Measurements from ENCODE around the gene APEH.
"Not testable (repeated sequence)": the region's sequence is repeated elsewhere in the genome, so short reads cannot be mapped to it uniquely, and the experiment has no call there.

APEH gene

DNA sequence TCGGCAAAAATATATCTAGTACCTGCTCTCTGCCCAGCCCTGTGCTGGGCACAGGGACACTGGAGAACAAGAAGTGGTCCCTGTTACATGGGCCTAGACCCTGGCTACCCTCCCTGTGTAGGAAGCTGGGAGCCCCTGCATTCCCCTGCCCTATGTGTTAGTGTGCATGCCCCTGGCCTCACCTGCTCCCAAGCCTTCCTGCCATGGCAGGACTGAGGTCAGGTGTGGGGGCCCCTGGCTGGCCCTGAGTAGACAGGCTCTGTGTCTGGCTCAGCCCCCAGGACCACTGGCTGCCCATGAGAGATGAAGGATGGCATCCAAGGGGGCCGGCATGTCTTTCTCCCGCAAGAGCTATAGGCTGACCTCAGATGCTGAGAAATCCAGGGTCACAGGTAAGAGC is 16.7 kb downstream of the APEH start:
- DNase-seq (ENCODE audit: low spot score) = not testable (repeated sequence)

DNA sequence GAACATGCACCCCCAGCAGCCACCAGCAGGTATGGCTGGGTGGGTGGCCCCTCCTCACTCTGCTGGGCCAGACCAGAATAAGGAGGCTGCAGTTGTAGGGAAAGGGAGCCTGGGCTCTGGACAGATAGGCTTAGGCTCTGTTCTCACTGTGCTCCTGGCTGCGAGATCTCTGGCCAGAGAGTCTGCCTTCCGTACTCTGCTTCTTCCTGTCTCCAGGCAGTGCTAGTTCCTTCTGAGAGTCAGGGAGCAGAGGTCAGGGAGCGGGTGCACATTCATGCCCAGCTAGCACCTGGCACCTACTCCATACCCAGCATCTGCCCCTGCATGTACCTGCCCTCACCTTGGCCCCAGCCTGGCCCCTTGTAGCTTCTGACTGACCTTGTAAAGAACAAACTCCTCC is 17.3 kb downstream of the APEH start:
- not testable (repeated sequence) for DNase-seq (ENCODE audit: low spot score)

- not testable (repeated sequence) for DNase-seq (ENCODE audit: low spot score)
Observed at GRCh38 chr3:49694409-49695070, 20.4 kb downstream of the APEH start.

DNA sequence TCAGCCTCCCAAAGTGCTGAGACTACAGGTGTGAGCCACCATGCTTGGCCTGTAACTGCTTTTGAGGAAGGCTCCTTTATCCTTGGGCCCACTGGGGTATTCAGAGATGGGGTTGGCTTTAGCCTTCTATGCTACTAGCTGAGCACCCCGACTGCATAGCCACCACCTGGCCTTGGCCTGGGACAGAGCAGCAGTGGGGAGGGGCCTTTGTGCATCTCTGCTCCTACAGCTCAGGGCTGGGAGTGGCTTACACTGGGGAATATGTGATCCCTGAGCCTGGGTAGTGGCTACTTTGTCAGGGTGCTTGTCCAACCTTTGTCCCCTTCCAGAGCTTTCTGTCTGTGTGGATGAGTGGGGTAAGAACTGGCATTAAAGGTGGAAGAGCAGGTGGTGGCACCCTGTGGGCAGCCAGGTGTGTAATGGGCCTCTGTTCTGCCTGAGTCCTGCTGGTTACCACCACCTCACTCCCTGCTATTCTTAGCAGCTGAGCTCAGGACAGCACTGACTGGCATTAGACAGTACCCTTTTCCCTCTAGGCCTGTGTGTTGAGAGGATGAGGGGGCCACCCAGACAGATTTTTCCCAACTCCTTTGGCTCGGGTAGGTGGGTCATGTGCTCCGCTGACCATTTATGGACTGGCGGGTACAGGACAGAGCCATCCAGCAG is 21.3 kb downstream of the APEH start:
- not testable (repeated sequence) for DNase-seq (ENCODE audit: low spot score)

DNA sequence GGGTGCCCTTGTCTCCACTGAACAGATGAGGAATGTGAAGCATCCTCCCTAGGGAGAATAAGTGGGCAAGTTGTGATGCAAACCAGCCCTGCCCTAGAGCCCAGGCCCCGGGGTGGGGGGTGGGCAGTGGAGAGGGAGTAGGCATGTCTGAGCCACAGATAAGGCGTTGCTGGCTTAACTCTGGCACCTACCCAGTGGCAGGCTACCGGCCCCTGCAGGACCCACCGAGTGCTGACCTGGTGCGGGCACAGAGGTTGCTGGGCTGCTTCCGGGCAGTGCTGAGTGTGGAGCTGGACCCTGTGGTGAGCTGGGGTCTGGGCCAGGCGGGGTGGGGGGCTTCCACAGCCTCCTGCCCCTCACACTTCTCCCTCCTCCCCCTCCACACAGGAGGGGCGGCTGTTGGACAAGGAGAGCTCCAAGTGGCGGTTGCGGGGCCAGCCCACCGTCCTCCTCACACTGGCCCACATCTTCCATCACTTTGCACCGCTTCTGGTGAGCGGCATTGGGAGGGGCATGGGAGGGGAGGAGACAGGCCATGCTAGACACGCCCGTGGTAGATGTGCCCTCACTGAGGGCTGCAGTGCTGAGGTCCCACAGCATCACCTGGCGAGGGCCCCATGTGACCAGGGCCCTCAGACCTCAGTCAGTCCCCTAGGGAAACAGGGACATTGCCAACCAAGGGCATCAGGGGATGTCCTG is 25.3 kb downstream of the APEH start:
- peak; percentile 62 for DNase-seq (ENCODE audit: low spot score)

- no peak for DNase-seq (ENCODE audit: low spot score)
Observed at GRCh38 chr3:49700014-49700413, 25.9 kb downstream of the APEH start.

DNA sequence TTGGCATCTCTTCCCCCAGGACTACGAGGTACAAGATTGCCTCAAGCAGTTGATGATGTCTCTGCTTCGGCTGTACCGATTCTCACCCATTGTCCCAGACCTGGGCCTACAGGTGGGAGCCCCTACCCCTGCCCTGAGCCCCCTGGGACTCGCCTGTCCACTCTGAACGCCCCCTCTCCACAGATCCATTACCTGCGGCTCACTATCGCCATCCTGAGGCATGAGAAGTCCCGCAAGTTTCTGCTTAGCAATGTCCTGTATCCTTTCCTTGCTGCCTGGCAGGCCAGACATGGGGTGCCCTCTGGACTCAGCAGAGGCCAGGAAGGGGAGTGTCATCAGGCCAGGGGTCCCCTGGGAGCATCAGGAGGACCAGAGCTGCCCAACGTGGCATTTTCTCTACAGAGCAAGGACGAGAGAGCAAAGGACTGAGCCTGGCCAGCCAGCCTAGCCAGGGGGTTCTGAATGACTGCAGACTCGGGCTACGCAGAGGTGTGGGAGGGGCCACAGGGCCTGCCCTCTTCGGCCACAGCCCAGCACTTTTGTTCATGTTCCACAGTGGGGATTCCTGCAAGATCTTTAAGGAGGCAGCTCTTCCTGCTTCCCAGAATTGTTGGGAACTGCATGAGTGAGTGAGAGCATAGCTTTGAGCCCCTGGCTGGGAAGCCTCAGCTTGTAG is 26.4 kb downstream of the APEH start:
- DNase-seq (ENCODE audit: low spot score) = no peak

- no peak for DNase-seq (ENCODE audit: low spot score)
Observed at GRCh38 chr3:49701388-49702077, 27.4 kb downstream of the APEH start.

GRCh38 chr3:49702672-49703071 is 28.5 kb downstream of the APEH start:
- no peak for DNase-seq (ENCODE audit: low spot score)

- peak; percentile 89 for DNase-seq (ENCODE audit: low spot score)
Observed at GRCh38 chr3:49703443-49703927, 29.3 kb downstream of the APEH start.

DNA sequence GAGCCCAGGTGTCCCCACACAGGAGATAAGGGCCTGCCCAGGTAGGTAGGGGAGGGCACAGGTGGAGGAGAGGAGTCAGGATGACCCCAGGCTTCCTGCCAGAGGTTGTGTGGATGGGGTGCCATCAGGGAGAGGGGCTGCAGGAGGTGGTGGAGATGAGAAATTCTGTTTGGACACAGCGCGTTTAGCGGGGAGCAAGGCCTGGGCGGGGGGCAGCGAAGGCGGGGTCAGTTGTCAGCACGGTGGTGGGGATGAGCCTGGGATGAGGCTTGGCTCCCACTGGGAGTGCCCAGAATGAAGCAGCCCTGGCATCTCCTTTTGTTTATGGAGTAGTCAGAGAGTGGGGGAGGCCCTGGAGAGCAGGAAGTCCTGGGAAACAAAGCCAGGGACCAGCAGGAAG is 29.8 kb downstream of the APEH start:
- DNase-seq (ENCODE audit: low spot score) = no peak

GRCh38 chr3:49704629-49705028 is 30.5 kb downstream of the APEH start:
- no peak for DNase-seq (ENCODE audit: low spot score)

DNA sequence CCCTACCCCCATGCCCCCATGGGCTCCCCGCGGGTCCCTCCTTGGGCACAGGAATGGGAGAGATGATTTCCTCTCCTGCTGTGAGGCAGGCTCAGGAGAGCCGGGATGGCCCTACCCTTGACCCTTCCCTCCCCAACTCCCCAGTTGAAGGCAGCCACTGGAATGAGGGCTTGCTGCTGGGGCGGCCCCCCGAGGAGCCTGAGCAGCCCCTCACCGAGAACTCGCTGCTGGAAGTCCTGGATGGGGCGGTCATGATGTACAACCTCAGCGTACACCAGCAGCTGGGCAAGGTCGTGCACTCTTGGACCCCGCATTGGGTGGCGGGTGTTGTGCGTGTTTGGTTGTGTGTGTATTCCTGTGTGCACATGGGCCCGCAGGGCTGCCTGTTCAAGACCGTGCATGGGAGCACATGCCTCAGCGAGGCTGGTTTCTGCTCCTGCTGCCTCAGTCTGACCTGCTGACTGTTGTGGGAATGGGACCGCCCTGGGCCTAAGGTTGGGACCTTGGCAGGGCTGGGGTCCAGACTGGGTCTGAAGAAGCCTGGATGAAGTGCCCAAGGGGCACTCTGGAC is 31.3 kb downstream of the APEH start:
- DNase-seq (ENCODE audit: low spot score) = no peak

- no peak for DNase-seq (ENCODE audit: low spot score)
Observed at GRCh38 chr3:49706456-49707112, 32.4 kb downstream of the APEH start.

DNA sequence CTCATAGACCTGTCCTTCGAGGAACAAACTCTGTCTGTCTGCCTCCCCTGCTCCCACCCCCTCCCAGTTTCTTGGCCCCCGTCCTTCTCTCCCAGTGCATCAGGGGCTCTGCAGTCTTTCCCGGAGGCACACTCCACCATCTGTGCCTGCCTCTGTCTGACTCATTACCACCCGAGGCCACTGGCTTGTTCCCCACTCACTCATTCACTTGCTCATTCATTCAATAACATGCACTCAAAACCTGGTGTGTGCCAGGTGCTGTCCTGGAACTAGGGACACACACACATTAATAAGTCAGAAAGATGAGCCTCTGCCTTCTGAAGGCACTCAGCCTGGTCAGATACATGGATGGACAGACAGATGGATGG is 32.9 kb downstream of the APEH start:
- DNase-seq (ENCODE audit: low spot score) = no peak

DNA sequence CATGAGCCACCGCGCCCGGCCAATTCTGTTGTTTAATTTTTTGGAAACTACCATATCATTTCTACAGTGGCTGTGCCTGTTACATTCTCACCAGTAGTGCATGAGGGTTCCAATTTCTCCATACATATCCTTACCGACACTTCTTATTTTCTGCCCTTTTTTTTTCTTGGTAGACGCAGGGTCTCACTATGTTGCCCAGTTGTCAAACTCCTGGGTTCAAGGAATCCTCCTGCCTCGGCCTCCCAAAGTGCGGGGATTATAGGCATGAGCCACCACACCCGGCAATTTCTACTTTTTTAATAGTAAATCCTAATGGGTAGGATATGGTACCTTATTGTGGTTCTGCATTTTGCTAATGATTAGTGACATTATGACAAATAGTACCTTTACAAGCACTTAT is 35.7 kb downstream of the APEH start:
- DNase-seq (ENCODE audit: low spot score) = no peak

DNA sequence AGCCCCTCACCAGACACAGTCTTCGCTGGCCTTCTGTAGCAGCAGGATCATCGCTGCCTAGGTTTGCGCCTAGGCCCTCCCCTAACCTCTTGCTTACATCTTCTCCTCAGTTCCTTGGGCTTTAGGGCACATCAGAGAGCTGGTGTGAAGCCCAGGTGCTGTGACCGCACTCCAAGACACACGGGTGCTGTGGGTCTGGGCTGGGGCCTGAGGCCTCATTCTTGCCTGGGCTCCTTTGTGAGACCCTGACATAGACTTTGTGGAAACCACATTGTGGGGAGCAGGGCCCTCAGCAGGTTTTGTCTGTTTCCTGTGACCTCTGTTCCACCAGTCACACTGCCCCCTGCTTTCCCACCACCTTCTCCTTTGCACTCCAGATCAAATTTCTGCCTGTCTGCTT is 37.3 kb downstream of the APEH start:
- no peak for DNase-seq (ENCODE audit: low spot score)

DNA sequence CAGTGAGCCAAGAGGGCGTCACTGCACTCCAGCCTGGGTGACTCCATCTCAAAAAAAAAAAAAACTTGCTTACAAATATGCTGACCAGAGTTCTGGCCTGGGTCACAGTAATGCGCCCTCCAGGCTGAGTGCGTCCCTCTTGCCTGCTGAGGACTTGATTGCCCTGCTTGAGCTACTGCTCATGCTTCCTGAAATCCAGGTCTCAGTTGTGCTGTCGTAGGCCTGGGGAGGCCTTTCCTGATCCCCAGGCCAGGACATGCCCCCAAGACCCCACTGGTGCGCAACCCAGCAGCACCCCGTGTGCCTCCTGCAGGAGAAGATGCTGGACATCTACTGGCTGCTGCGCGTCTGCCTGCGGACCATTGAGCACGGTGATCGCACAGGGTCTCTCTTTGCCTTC is 38.0 kb downstream of the APEH start:
- DNase-seq (ENCODE audit: low spot score) = no peak

DNA sequence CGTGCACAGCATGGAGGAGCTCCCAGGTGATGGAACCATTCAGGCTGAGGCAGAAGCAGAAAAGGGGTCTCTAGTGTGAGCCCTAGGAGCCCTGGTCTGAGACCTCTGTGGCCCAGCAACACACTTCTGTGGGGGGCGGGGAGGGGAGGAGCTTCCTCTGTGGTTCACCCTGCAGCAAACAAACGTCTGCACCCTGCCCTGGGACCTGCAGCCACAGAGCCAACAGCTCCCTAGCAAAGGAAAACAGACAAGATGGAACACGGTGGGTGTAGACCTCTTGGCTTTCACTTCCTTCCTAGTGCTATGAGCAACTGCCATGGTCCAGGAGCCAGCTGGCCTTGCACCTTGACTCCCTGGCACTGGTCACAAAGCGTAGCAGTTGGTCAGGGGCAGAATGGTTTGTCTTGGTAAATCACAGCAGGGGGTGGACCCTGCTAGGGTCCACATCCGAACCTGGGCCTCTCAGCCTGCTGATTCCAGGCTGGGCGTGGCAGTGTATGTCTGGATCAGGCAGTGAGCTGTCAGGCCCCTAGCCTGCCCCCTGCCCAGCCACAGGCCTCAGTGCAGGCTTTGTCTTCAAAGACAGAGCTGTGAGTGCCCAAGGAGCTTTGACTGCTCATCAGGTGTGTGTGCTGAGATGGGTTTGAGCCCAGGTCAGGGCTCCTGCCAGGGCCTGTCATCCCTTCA is 38.6 kb downstream of the APEH start:
- DNase-seq (ENCODE audit: low spot score) = no peak

GRCh38 chr3:49713336-49714105 is 39.4 kb downstream of the APEH start:
- no peak for DNase-seq (ENCODE audit: low spot score)
